Calu3 (cell line): ENCODE data around the gene SLC25A21. TPM values are rescaled to one million over a fixed set of nuclear protein-coding genes. Genes with fewer than 3 reads are reported as not detected.

ENCODE experiments used
- BruUV-seq: library from RNA; stranded (reverse); fragments of 400-500 nt; replicated peaks from 2 replicates; lab custom pipeline; 2021; lab: Mats Ljungman, UMichigan
- CTCF ChIA-PET: fragments of 300-600 bp; sonication (Branson Sonifier 250); formaldehyde crosslinking; loops from one replicate; lab custom pipeline; 2022; ENCODE audit warnings: antibody characterized with exemption; lab: Charles Lee
- DNase-seq: peaks from one replicate; pipeline ENCODE4 v3.0.0; 2022
- H3K27ac Mint-ChIP-seq: one replicate; pipeline ENCODE4 v1.8.0; 2022; ENCODE audit warnings: mixed read lengths; ENCODE audit not compliant: unreplicated experiment
- H3K27me3 Mint-ChIP-seq: one replicate; pipeline ENCODE4 v1.8.0; 2022; ENCODE audit warnings: mixed read lengths; ENCODE audit not compliant: unreplicated experiment
- H3K36me3 Mint-ChIP-seq: one replicate; pipeline ENCODE4 v1.8.0; 2022; ENCODE audit warnings: mild to moderate bottlenecking, moderate library complexity, mixed read lengths; ENCODE audit not compliant: insufficient read depth, unreplicated experiment
- H3K4me1 Mint-ChIP-seq: one replicate; pipeline ENCODE4 v1.8.0; 2022; ENCODE audit warnings: mild to moderate bottlenecking, low read depth, mixed read lengths; ENCODE audit not compliant: unreplicated experiment
- H3K4me3 Mint-ChIP-seq: one replicate; pipeline ENCODE4 v1.8.0; 2022; ENCODE audit warnings: mild to moderate bottlenecking, low read depth, moderate library complexity, mixed read lengths; ENCODE audit not compliant: unreplicated experiment
- H3K9me3 Mint-ChIP-seq: one replicate; pipeline ENCODE4 v1.8.0; 2022; ENCODE audit warnings: low read depth, mixed read lengths; ENCODE audit not compliant: unreplicated experiment
- intact Hi-C: fragments of 100-400 bp; cut with micrococcal nuclease; formaldehyde crosslinking; loops from one replicate; pipeline ENCODE4 v1.10.0; 2022; ENCODE audit not compliant: unreplicated experiment
- total RNA-seq: library from RNA; stranded (reverse); gene quantifications from 2 replicates; pipeline ENCODE4 v1.2.3, GENCODE V29; 2022
- TF ChIP-seq, protein P1 (sequence below): fragments of 200-600 bp; IDR thresholded peaks from one replicate; pipeline ENCODE4 v1.8.0; 2022; ENCODE audit warnings: antibody characterized with exemption; ENCODE audit not compliant: unreplicated experiment

The SLC25A21 gene
- total RNA-seq, 1 experiment from 2014 or later = 1.4 TPM

DNA sequence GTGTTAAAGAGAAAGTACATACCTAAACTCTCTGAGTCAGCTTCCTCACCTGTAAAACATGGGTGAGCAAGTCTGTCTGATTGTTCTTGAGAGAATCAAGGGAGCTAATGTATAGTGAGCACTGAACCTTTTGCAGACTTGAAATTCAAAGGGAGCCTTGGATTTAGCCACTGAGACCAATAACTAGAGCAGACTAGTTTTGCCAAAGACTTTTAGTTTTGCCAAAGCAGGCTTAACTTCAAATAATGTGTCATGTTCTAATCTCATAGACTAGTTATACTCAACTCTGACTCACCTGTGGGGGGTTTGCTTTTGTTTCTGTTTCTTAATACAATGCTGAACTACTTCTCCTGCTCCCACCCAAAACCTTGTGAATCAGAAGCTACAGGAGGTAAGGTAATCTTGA is 123.7 kb downstream of the SLC25A21 start:
- Mint-ChIP-seq H3K27me3 (no peaks in the 10 kb centered on the region), H3K4me3 (no peak overlapping the region)
- intact Hi-C loops = no loop called here

DNA sequence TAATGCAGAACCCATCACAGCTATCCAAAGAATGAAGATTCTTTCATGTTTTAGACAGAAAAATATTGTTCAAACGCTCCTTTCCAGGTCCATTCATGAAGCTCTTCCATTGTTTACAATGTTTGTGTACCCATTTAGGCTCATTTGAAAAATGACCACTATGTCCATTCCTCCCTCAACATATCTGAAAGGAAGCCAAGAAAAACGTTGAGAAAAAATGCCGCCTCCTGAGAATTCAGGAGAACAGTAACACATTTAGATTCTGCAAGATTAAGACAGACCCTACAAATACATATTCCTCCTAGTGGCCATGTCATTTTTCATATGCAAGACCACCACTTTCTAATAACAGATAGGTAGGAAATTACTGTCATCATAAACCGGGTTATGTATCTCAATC is 124.4 kb downstream of the SLC25A21 start:
- H3K9me3 Mint-ChIP-seq = no peaks in the 10 kb centered on the region
- no TSS peak for BruUV-seq
- intact Hi-C loops = no loop called here
- H3K27ac Mint-ChIP-seq = no peak overlapping the region
- H3K4me3 Mint-ChIP-seq = no peak overlapping the region
- DNase-seq = no peak
- no peaks in the 10 kb centered on the region for H3K27me3 Mint-ChIP-seq
- H3K36me3 Mint-ChIP-seq = no peaks in the 10 kb centered on the region
- CTCF ChIA-PET = no interaction called here
- H3K4me1 Mint-ChIP-seq = peaks cover 24% of the 10 kb centered on the region
- TF ChIP-seq, protein P1, sequence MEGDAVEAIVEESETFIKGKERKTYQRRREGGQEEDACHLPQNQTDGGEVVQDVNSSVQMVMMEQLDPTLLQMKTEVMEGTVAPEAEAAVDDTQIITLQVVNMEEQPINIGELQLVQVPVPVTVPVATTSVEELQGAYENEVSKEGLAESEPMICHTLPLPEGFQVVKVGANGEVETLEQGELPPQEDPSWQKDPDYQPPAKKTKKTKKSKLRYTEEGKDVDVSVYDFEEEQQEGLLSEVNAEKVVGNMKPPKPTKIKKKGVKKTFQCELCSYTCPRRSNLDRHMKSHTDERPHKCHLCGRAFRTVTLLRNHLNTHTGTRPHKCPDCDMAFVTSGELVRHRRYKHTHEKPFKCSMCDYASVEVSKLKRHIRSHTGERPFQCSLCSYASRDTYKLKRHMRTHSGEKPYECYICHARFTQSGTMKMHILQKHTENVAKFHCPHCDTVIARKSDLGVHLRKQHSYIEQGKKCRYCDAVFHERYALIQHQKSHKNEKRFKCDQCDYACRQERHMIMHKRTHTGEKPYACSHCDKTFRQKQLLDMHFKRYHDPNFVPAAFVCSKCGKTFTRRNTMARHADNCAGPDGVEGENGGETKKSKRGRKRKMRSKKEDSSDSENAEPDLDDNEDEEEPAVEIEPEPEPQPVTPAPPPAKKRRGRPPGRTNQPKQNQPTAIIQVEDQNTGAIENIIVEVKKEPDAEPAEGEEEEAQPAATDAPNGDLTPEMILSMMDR = no peak

More for the DNA sequence above, 123.7 kb downstream of the SLC25A21 start:
- peak; percentile 8 for DNase-seq
- TF ChIP-seq, protein P1 = no peak
- Mint-ChIP-seq H3K27ac (no peak overlapping the region), H3K9me3 (no peaks in the 10 kb centered on the region), H3K4me1 (peaks cover 24% of the 10 kb centered on the region), H3K36me3 (no peaks in the 10 kb centered on the region)
- BruUV-seq = no TSS peak
- CTCF ChIA-PET = interaction anchor here (0.6 to 1.0 kb wide), 3 partner anchors 19 to 298 kb away, joined by 3 read pairs; no protein-coding TSS in a partner anchor

DNA sequence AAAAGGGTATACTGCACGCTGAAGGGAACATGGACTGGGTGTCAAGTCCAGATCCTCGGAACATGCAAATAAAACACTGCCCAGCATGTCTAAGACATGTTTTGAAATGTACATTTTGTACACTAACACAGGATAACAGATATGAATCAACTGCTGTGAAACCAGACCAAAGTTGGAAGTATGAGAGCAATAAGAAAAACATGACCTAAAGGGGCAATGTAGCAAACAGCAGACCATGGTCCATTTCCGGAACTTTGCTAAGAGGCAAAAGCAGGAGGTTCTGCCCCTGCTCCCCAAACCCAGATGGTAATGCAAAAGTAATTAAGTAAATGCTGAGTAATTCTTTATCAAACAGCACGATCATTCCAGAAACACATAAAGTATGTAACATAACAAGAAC is 125.2 kb downstream of the SLC25A21 start:
- Mint-ChIP-seq H3K9me3 (no peaks in the 10 kb centered on the region), H3K36me3 (no peaks in the 10 kb centered on the region), H3K4me3 (no peak overlapping the region), H3K27ac (no peak overlapping the region), H3K4me1 (peaks cover 24% of the 10 kb centered on the region), H3K27me3 (no peaks in the 10 kb centered on the region)
- intact Hi-C loops = no loop called here
- no TSS peak for BruUV-seq
- CTCF ChIA-PET = no interaction called here
- no peak for DNase-seq
- TF ChIP-seq, protein P1 = no peak

DNA sequence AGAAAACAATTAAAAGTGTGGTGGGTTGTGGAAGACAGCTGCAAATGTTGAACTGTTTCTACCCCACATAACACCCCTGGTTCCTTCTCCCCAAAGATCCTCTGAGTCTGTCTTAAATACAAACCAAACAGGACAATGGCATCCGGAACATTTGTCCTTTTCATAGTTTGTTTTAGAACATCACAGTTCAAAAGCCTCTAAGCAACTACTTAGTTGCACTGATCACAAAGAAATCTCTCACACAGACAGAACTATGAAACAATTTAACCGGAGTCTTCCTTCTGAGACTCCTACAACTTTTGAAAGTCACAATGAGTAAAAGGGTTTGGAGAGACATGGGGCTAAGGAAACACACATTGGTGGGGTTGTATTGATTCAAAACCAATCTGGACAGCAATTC is 125.6 kb downstream of the SLC25A21 start:
- H3K4me1 Mint-ChIP-seq = peaks cover 24% of the 10 kb centered on the region
- no peaks in the 10 kb centered on the region for H3K36me3 Mint-ChIP-seq
- intact Hi-C loops = no loop called here
- H3K27ac Mint-ChIP-seq = no peak overlapping the region
- no peaks in the 10 kb centered on the region for H3K9me3 Mint-ChIP-seq
- H3K4me3 Mint-ChIP-seq = no peak overlapping the region
- H3K27me3 Mint-ChIP-seq = no peaks in the 10 kb centered on the region
- no peak for DNase-seq
- CTCF ChIA-PET = no interaction called here
- no TSS peak for BruUV-seq
- TF ChIP-seq, protein P1 = no peak
